Jurkat, Clone E6-1 (cell line): ENCODE results near the gene RAP1GAP2.
"Not testable (repeated sequence)": the region's sequence is repeated elsewhere in the genome, so short reads cannot be mapped to it uniquely, and the experiment has no call there.

ENCODE experiments used
- DNase-seq: peaks from one replicate; pipeline ENCODE4 v3.0.0-alpha.2; 2011; ENCODE audit warnings: low read depth, low spot score
- H3K4me3 ChIP-seq: 2 replicates; pipeline ENCODE4 v1.5.1; 2011; ENCODE audit warnings: mild to moderate bottlenecking, low read length, control low read depth, moderate library complexity

RAP1GAP2 gene

GRCh38 chr17:2805961-2806360 is 9.7 kb downstream of the RAP1GAP2 start:
- DNase-seq, result no peak
- no peak overlapping the region for H3K4me3 ChIP-seq

GRCh38 chr17:2808367-2809335 is 12.4 kb downstream of the RAP1GAP2 start:
- DNase-seq, result no peak
- no peak overlapping the region for H3K4me3 ChIP-seq

GRCh38 chr17:2809337-2809736 is 13.1 kb downstream of the RAP1GAP2 start:
- DNase-seq, result no peak
- no peak overlapping the region for H3K4me3 ChIP-seq

GRCh38 chr17:2814049-2814448 is 17.8 kb downstream of the RAP1GAP2 start:
- DNase-seq, result no peak

GRCh38 chr17:2814481-2815341 is 18.5 kb downstream of the RAP1GAP2 start:
- peak overlapping the region; percentile 50 for H3K4me3 ChIP-seq
- DNase-seq, result peak; percentile 94

More at GRCh38 chr17:2814049-2814448, 17.8 kb downstream of the RAP1GAP2 start:
- H3K4me3 ChIP-seq, result peak overlapping the region; percentile 50

- H3K4me3 ChIP-seq, result no peak overlapping the region
- no peak for DNase-seq
These were observed 19.5 kb downstream of the RAP1GAP2 start for GRCh38 chr17:2815781-2816185.

GRCh38 chr17:2816688-2817087 is 20.4 kb downstream of the RAP1GAP2 start:
- no peak overlapping the region for H3K4me3 ChIP-seq
- DNase-seq, result no peak

- not testable (repeated sequence) for DNase-seq, H3K4me3 ChIP-seq
These were observed 23.1 kb downstream of the RAP1GAP2 start for GRCh38 chr17:2819294-2819693.

GRCh38 chr17:2819921-2820501 is 23.8 kb downstream of the RAP1GAP2 start:
- DNase-seq, result no peak
- no peak overlapping the region for H3K4me3 ChIP-seq

GRCh38 chr17:2821868-2822267 is 25.6 kb downstream of the RAP1GAP2 start:
- H3K4me3 ChIP-seq, result no peak overlapping the region
- no peak for DNase-seq

- no peak overlapping the region for H3K4me3 ChIP-seq
- no peak for DNase-seq
These were observed 26.1 kb downstream of the RAP1GAP2 start for GRCh38 chr17:2822358-2822757.

GRCh38 chr17:2825253-2825970 is 29.2 kb downstream of the RAP1GAP2 start:
- no peak for DNase-seq
- no peak overlapping the region for H3K4me3 ChIP-seq

- peak; percentile 46 for DNase-seq
- no peak overlapping the region; the same call in 1 of the 2 replicates for H3K4me3 ChIP-seq
These were observed 32.3 kb downstream of the RAP1GAP2 start for GRCh38 chr17:2828397-2829038.

- no peak for DNase-seq
- H3K4me3 ChIP-seq, result no peak overlapping the region
These were observed 34.4 kb downstream of the RAP1GAP2 start for GRCh38 chr17:2830678-2831077.

GRCh38 chr17:2835780-2836179 is 39.5 kb downstream of the RAP1GAP2 start:
- no peak overlapping the region for H3K4me3 ChIP-seq
- DNase-seq, result no peak

- H3K4me3 ChIP-seq, result no peak overlapping the region
- DNase-seq, result no peak
These were observed 40.9 kb downstream of the RAP1GAP2 start for GRCh38 chr17:2837147-2837561.

- DNase-seq, result no peak
- H3K4me3 ChIP-seq, result no peak overlapping the region
These were observed 45.4 kb downstream of the RAP1GAP2 start for GRCh38 chr17:2841606-2842005.

- no peak for DNase-seq
- H3K4me3 ChIP-seq, result no peak overlapping the region
These were observed 46.2 kb downstream of the RAP1GAP2 start for GRCh38 chr17:2842464-2842863.
